Measurements from ENCODE around the gene TGFBR2. TPM values are rescaled to one million over a fixed set of nuclear protein-coding genes. Genes with fewer than 3 reads are reported as not detected.

The TGFBR2 gene
- total and polyA plus RNA-seq, 2 experiments from 2014 or later, result 135 to 188 TPM

GRCh38 chr3:30691944-30692343 lies 85.5 kb downstream of the TGFBR2 start:
- H3K9ac ChIP-seq, result no peak overlapping the region
- TF ChIP-seq EZH2phosphoT487 (IDR thresholded peaks at IDR 0.05; ENCODE audit: insufficient read depth, low read depth), result no peak
- no peak for TF ChIP-seq EZH2 (IDR thresholded peaks at IDR 0.05; ENCODE audit: insufficient read depth, poor library complexity, severe bottlenecking)
- H3F3A ChIP-seq (ENCODE audit: insufficient read depth), result peaks cover 43% of the 10 kb centered on the region
- H3K36me3 ChIP-seq (ENCODE audit: low read depth), result peaks cover 59% of the 10 kb centered on the region
- DNase-seq, result peak; percentile 28
- no peaks in the 10 kb centered on the region for H3K9me2 ChIP-seq (ENCODE audit: insufficient read depth)
- in situ Hi-C loops (cut with MboI), result no loop called here
- H4K20me1 ChIP-seq (ENCODE audit: insufficient read depth), result no peaks in the 10 kb centered on the region
- H3K4me1 ChIP-seq (ENCODE audit: insufficient read depth), result peaks cover 31% of the 10 kb centered on the region
- no peak overlapping the region for H3K4me3 ChIP-seq
- no peaks in the 10 kb centered on the region for H3K27me3 ChIP-seq (replicated peaks; ENCODE audit: insufficient read depth)
- H2AFZ ChIP-seq, result no peak overlapping the region
- 45 to 77% methylated on average over 1 of the region's 1 CpG for WGBS, 2 experiments (ENCODE audit: low coverage in 1 of 2, low lambda C conversion rate in 2 of 2, missing lambda C conversion rate in 2 of 2)
- peaks cover 26% of the 10 kb centered on the region for H3K79me2 ChIP-seq (ENCODE audit: insufficient read depth)
- H3K9me3 ChIP-seq (ENCODE audit: low read depth), result no peaks in the 10 kb centered on the region
- no peak overlapping the region for H3K4me2 ChIP-seq (ENCODE audit: unreplicated experiment)
- H3K27ac ChIP-seq, result no peak overlapping the region

- in situ Hi-C loops (cut with MboI), result no loop called here
- 79 to 85% methylated on average over 3 of the region's 3 CpGs for WGBS, 2 experiments (ENCODE audit: low coverage in 1 of 2, low lambda C conversion rate in 2 of 2, missing lambda C conversion rate in 2 of 2)
- H3K36me3 ChIP-seq (ENCODE audit: low read depth), result peaks cover 58% of the 10 kb centered on the region
These were observed 86.2 kb downstream of the TGFBR2 start for GRCh38 chr3:30692498-30693130.

GRCh38 chr3:30693470-30694120 lies 87.2 kb downstream of the TGFBR2 start:
- no peaks in the 10 kb centered on the region for H4K20me1 ChIP-seq (ENCODE audit: insufficient read depth)
- no peaks in the 10 kb centered on the region for H3K9me3 ChIP-seq (ENCODE audit: low read depth)
- TF ChIP-seq EZH2 (IDR thresholded peaks at IDR 0.05; ENCODE audit: insufficient read depth, poor library complexity, severe bottlenecking), result no peak
- no peak for TF ChIP-seq EZH2phosphoT487 (IDR thresholded peaks at IDR 0.05; ENCODE audit: insufficient read depth, low read depth)
- no peak overlapping the region for H3K4me2 ChIP-seq (ENCODE audit: unreplicated experiment)
- in situ Hi-C loops (cut with MboI), result no loop called here
- 6 to 9% methylated on average over 2 of the region's 2 CpGs for WGBS, 2 experiments (ENCODE audit: low coverage in 1 of 2, low lambda C conversion rate in 2 of 2, missing lambda C conversion rate in 2 of 2)
- no peak overlapping the region for H3K4me3 ChIP-seq
- H3F3A ChIP-seq (ENCODE audit: insufficient read depth), result peaks cover 27% of the 10 kb centered on the region
- no peaks in the 10 kb centered on the region for H3K9me2 ChIP-seq (ENCODE audit: insufficient read depth)
- peaks cover 10% of the 10 kb centered on the region; the same call in 1 of the 2 replicates for H3K79me2 ChIP-seq (ENCODE audit: insufficient read depth)
- H3K27ac ChIP-seq, result no peak overlapping the region
- no peak overlapping the region for H2AFZ ChIP-seq
- peaks cover 57% of the 10 kb centered on the region for H3K36me3 ChIP-seq (ENCODE audit: low read depth)
- peak; percentile 79 for DNase-seq
- H3K4me1 ChIP-seq (ENCODE audit: insufficient read depth), result peaks cover 21% of the 10 kb centered on the region
- no peaks in the 10 kb centered on the region for H3K27me3 ChIP-seq (replicated peaks; ENCODE audit: insufficient read depth)
- H3K9ac ChIP-seq, result no peak overlapping the region

More at GRCh38 chr3:30692498-30693130, 86.2 kb downstream of the TGFBR2 start:
- H3K27ac ChIP-seq, result no peak overlapping the region
- no peaks in the 10 kb centered on the region for H3K27me3 ChIP-seq (replicated peaks; ENCODE audit: insufficient read depth)
- H3K4me3 ChIP-seq, result no peak overlapping the region
- peaks cover 20% of the 10 kb centered on the region for H3K79me2 ChIP-seq (ENCODE audit: insufficient read depth)
- no peak overlapping the region for H3K9ac ChIP-seq
- no peaks in the 10 kb centered on the region for H3K9me3 ChIP-seq (ENCODE audit: low read depth)
- H3K9me2 ChIP-seq (ENCODE audit: insufficient read depth), result no peaks in the 10 kb centered on the region
- H4K20me1 ChIP-seq (ENCODE audit: insufficient read depth), result no peaks in the 10 kb centered on the region
- TF ChIP-seq EZH2phosphoT487 (IDR thresholded peaks at IDR 0.05; ENCODE audit: insufficient read depth, low read depth) (no peak), EZH2 (IDR thresholded peaks at IDR 0.05; ENCODE audit: insufficient read depth, poor library complexity, severe bottlenecking) (no peak)
- H2AFZ ChIP-seq, result no peak overlapping the region
- H3K4me2 ChIP-seq (ENCODE audit: unreplicated experiment), result no peak overlapping the region
- H3F3A ChIP-seq (ENCODE audit: insufficient read depth), result peaks cover 36% of the 10 kb centered on the region
- no peak for DNase-seq
- H3K4me1 ChIP-seq (ENCODE audit: insufficient read depth), result peaks cover 30% of the 10 kb centered on the region

GRCh38 chr3:30694148-30694547 lies 87.7 kb downstream of the TGFBR2 start:
- TF ChIP-seq EZH2phosphoT487 (IDR thresholded peaks at IDR 0.05; ENCODE audit: insufficient read depth, low read depth) (no peak), EZH2 (IDR thresholded peaks at IDR 0.05; ENCODE audit: insufficient read depth, poor library complexity, severe bottlenecking) (no peak)
- H3K4me3 ChIP-seq, result no peak overlapping the region
- H3K9me2 ChIP-seq (ENCODE audit: insufficient read depth), result no peaks in the 10 kb centered on the region
- H4K20me1 ChIP-seq (ENCODE audit: insufficient read depth), result no peaks in the 10 kb centered on the region
- H3K9ac ChIP-seq, result no peak overlapping the region
- H3K27me3 ChIP-seq (replicated peaks; ENCODE audit: insufficient read depth), result no peaks in the 10 kb centered on the region
- peaks cover 21% of the 10 kb centered on the region for H3F3A ChIP-seq (ENCODE audit: insufficient read depth)
- no peak overlapping the region for H3K4me2 ChIP-seq (ENCODE audit: unreplicated experiment)
- in situ Hi-C loops (cut with MboI), result no loop called here
- peaks cover 15% of the 10 kb centered on the region for H3K4me1 ChIP-seq (ENCODE audit: insufficient read depth)
- H3K36me3 ChIP-seq (ENCODE audit: low read depth), result peaks cover 53% of the 10 kb centered on the region
- WGBS, 2 experiments (ENCODE audit: low coverage in 1 of 2, low lambda C conversion rate in 2 of 2, missing lambda C conversion rate in 2 of 2), result 67 to 76% methylated on average over 3 of the region's 3 CpGs
- DNase-seq, result no peak
- no peak overlapping the region for H3K27ac ChIP-seq
- no peaks in the 10 kb centered on the region for H3K9me3 ChIP-seq (ENCODE audit: low read depth)
- peaks cover 8% of the 10 kb centered on the region; the same call in 1 of the 2 replicates for H3K79me2 ChIP-seq (ENCODE audit: insufficient read depth)
- H2AFZ ChIP-seq, result no peak overlapping the region
